HG02798 (cell line): ENCODE measurements around the gene CBX8.

ENCODE experiments used
- ATAC-seq: cut with Tn5 transposase; IDR thresholded peaks from one replicate; pipeline ENCODE4 v1.9.1; 2021; ENCODE audit warnings: mild to moderate bottlenecking; ENCODE audit not compliant: unreplicated experiment, poor library complexity

CBX8 gene

GRCh38 chr17:79835953-79836509 is 39.2 kb upstream of the CBX8 start:
- ATAC-seq, result no peak

- ATAC-seq, result no peak
Measured at GRCh38 chr17:79835470-79835899, 38.6 kb upstream of the CBX8 start.

- no peak for ATAC-seq
Measured at GRCh38 chr17:79834565-79835469, 37.9 kb upstream of the CBX8 start.

GRCh38 chr17:79833744-79834564 is 37.1 kb upstream of the CBX8 start:
- ATAC-seq, result no peak

GRCh38 chr17:79833110-79833450 is 36.2 kb upstream of the CBX8 start:
- ATAC-seq, result no peak

- ATAC-seq, result no peak
Measured at GRCh38 chr17:79832218-79833109, 35.6 kb upstream of the CBX8 start.

GRCh38 chr17:79831265-79832217 is 34.7 kb upstream of the CBX8 start:
- no peak for ATAC-seq

- ATAC-seq, result no peak
Measured at GRCh38 chr17:79830763-79831264, 33.9 kb upstream of the CBX8 start.

- ATAC-seq, result no peak
Measured at GRCh38 chr17:79830303-79830702, 33.4 kb upstream of the CBX8 start.

- ATAC-seq, result no peak
Measured at GRCh38 chr17:79829457-79829856, 32.6 kb upstream of the CBX8 start.

GRCh38 chr17:79829004-79829403 is 32.1 kb upstream of the CBX8 start:
- ATAC-seq, result no peak

- ATAC-seq, result no peak
Measured at GRCh38 chr17:79826841-79827578, 30.1 kb upstream of the CBX8 start.

GRCh38 chr17:79826204-79826680 is 29.4 kb upstream of the CBX8 start:
- no peak for ATAC-seq

GRCh38 chr17:79825580-79825921 is 28.7 kb upstream of the CBX8 start:
- ATAC-seq, result no peak

- ATAC-seq, result no peak
Measured at GRCh38 chr17:79824893-79825579, 28.2 kb upstream of the CBX8 start.

- no peak for ATAC-seq
Measured at GRCh38 chr17:79824234-79824633, 27.4 kb upstream of the CBX8 start.

GRCh38 chr17:79822583-79823124 is 25.8 kb upstream of the CBX8 start:
- no peak for ATAC-seq
